Measurements from ENCODE around the gene AHNAK.

GRCh38 chr11:62428871-62429560 lies 117.6 kb downstream of the AHNAK start:
- no peak for TF ChIP-seq CTCF (IDR thresholded peaks at IDR 0.05)
- TF ChIP-seq POLR2A (IDR thresholded peaks at IDR 0.05): no peak
- no peak for TF ChIP-seq EP300 (IDR thresholded peaks at IDR 0.05)

Measured in ovary (tissue), 3 donors.